PC-9 (cell line): ENCODE data around the gene FGD4. TPM values are rescaled to one million over a fixed set of nuclear protein-coding genes. Genes with fewer than 3 reads are reported as not detected.

Source experiments
- BruUV-seq: library from RNA; stranded (reverse); fragments of 400-500 nt; replicated peaks from 2 replicates; lab custom pipeline; 2021; lab: Mats Ljungman, UMichigan
- CTCF ChIA-PET: fragments of 300-600 bp; sonication (Branson Sonifier 250); formaldehyde crosslinking; loops from one replicate; lab custom pipeline; 2022; ENCODE audit warnings: antibody characterized with exemption; lab: Charles Lee
- POLR2A ChIA-PET: fragments of 300-600 bp; sonication (Branson Sonifier 250); formaldehyde crosslinking; loops from one replicate; lab custom pipeline; 2022; ENCODE audit warnings: antibody characterized with exemption; ENCODE audit not compliant: unreplicated experiment; lab: Charles Lee
- DNase-seq, 2 experiments: peaks; one replicate each; pipeline versions ENCODE4 v3.0.0 to v3.0.0-alpha.2; 2015 to 2022; ENCODE audit warnings: mixed read lengths in 1 of 2
- H2AFZ ChIP-seq: fragments of 200-600 bp; sonication (generic); 2 replicates; pipeline ENCODE4 v1.8.1; 2017; ENCODE audit warnings: antibody characterized with exemption
- H3F3A ChIP-seq: fragments of 200-600 bp; sonication (generic); 2 replicates; pipeline ENCODE4 v1.8.1; 2017; ENCODE audit warnings: antibody characterized with exemption, mild to moderate bottlenecking, low read depth; ENCODE audit not compliant: insufficient read depth
- H3K27ac ChIP-seq: fragments of 200-600 bp; sonication (generic); 2 replicates; pipeline ENCODE4 v1.6.1; 2016; ENCODE audit warnings: mixed run types
- H3K27me3 ChIP-seq: fragments of 200-600 bp; sonication (generic); 2 replicates; pipeline ENCODE4 v1.6.1; 2016; ENCODE audit warnings: low read depth, mixed run types; ENCODE audit not compliant: insufficient read depth
- H3K36me3 ChIP-seq: fragments of 200-600 bp; sonication (generic); 2 replicates; pipeline ENCODE4 v1.6.1; 2016; ENCODE audit warnings: low read depth, mixed run types
- H3K4me1 ChIP-seq: fragments of 200-600 bp; sonication (generic); replicated peaks from 2 replicates; pipeline ENCODE4 v1.6.1; 2016; ENCODE audit warnings: mixed run types; ENCODE audit not compliant: insufficient read depth
- H3K4me2 ChIP-seq: fragments of 200-600 bp; sonication (generic); 2 replicates; pipeline ENCODE4 v1.6.1; 2017; ENCODE audit warnings: mixed run types
- H3K4me3 ChIP-seq: fragments of 200-600 bp; sonication (generic); 2 replicates; pipeline ENCODE4 v1.6.1; 2016; ENCODE audit warnings: mixed run types
- H3K79me2 ChIP-seq: fragments of 200-600 bp; sonication (generic); 2 replicates; pipeline ENCODE4 v1.6.1; 2017; ENCODE audit warnings: low read depth, mixed run types
- H3K9me2 ChIP-seq: fragments of 200-600 bp; sonication (generic); 2 replicates; pipeline ENCODE4 v1.8.1; 2017; ENCODE audit warnings: mild to moderate bottlenecking; ENCODE audit not compliant: insufficient read depth
- H3K9me3 ChIP-seq: fragments of 200-600 bp; sonication (generic); 2 replicates; pipeline ENCODE4 v1.8.1; 2016; ENCODE audit warnings: low read depth; ENCODE audit not compliant: insufficient read depth
- H4K20me1 ChIP-seq: fragments of 200-600 bp; sonication (generic); 2 replicates; pipeline ENCODE4 v1.8.1; 2017; ENCODE audit not compliant: insufficient read depth
- EZH2 ChIP-seq: fragments of 200-600 bp; sonication (generic); IDR thresholded peaks from 2 replicates; pipeline ENCODE4 v1.8.0; 2017; ENCODE audit warnings: antibody characterized with exemption, low read depth
- intact Hi-C: fragments of 100-400 bp; cut with micrococcal nuclease; formaldehyde crosslinking; loops from one replicate; pipeline ENCODE4 v1.10.0; 2022; ENCODE audit not compliant: unreplicated experiment
- total RNA-seq: library from RNA; stranded (reverse); gene quantifications from 2 replicates; pipeline ENCODE4 v1.2.3, GENCODE V29; 2021
- TF ChIP-seq, protein P1 (sequence below): fragments of 200-600 bp; sonication (generic); conservative IDR thresholded peaks from 2 replicates; pipeline ENCODE4 v1.6.1; 2017; ENCODE audit warnings: mixed run types, antibody characterized with exemption, mild to moderate bottlenecking, moderate library complexity

Gene FGD4
- total RNA-seq, 1 experiment from 2014 or later = 28.3 TPM

DNA sequence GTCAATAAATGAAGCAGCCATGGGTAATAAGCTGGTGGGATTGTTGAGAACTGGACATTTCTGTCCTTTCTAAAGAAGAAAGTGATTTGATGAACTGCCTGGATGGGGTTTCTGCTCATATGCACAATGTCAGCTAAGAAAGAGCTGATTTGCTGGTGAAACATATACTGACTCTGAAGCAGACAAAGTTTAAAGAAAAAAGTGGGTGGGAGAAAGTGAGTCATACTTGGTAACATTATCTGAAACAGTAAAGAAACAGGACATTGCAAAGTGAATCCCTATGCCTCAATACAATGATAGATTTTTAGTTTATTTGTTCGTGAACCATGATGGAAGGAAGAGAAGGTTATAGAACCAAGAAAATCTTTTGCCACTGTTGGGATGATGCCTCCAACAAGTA lies 184.2 kb downstream of the FGD4 start:
- Histone ChIP-seq H3K79me2 (no peaks in the 10 kb centered on the region), H3K4me1 (0 out of 2 replicates have a peak, but pooled peaks cover 3% of the 10 kb centered on the region), H2AFZ (no peak overlapping the region), H3K27ac (no peak overlapping the region), H3K27me3 (no peaks in the 10 kb centered on the region), H3F3A (no peaks in the 10 kb centered on the region), H3K4me3 (no peak overlapping the region), H4K20me1 (no peaks in the 10 kb centered on the region), H3K9me3 (no peaks in the 10 kb centered on the region), H3K36me3 (no peaks in the 10 kb centered on the region), H3K4me2 (no peak overlapping the region), H3K9me2 (no peaks in the 10 kb centered on the region)
- no peak for DNase-seq
- CTCF ChIA-PET = no interaction called here
- POLR2A ChIA-PET = interaction anchor here (0.6 kb wide), 1 partner anchor 19 kb away, joined by 16 read pairs; no protein-coding TSS in a partner anchor
- BruUV-seq = no TSS peak
- no peak for TF ChIP-seq EZH2
- TF ChIP-seq, protein P1, sequence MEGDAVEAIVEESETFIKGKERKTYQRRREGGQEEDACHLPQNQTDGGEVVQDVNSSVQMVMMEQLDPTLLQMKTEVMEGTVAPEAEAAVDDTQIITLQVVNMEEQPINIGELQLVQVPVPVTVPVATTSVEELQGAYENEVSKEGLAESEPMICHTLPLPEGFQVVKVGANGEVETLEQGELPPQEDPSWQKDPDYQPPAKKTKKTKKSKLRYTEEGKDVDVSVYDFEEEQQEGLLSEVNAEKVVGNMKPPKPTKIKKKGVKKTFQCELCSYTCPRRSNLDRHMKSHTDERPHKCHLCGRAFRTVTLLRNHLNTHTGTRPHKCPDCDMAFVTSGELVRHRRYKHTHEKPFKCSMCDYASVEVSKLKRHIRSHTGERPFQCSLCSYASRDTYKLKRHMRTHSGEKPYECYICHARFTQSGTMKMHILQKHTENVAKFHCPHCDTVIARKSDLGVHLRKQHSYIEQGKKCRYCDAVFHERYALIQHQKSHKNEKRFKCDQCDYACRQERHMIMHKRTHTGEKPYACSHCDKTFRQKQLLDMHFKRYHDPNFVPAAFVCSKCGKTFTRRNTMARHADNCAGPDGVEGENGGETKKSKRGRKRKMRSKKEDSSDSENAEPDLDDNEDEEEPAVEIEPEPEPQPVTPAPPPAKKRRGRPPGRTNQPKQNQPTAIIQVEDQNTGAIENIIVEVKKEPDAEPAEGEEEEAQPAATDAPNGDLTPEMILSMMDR = no peak
- intact Hi-C loops = no loop called here

DNA sequence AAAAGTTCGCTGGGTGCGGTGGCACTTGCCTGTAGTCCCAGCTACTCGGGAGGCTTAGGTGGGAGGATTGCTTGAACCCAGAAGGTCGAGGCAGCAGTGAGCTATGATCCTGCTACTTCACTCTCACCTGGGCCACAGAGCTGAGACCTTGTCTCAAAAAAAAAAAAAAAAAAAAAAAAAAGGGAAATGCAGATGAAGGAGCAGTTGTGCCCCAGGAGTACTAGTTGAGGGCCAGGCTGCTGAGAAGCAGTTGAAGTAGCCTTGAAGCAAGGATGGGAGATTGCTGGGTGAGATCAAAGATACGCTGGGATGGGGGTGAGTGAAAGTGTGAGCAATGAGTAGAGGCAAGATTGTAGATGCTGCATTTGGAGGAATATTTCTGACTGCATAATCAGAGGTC lies 186.3 kb downstream of the FGD4 start:
- Histone ChIP-seq H3F3A (no peaks in the 10 kb centered on the region), H3K27me3 (no peaks in the 10 kb centered on the region), H3K4me3 (no peak overlapping the region), H3K4me1 (0 out of 2 replicates have a peak, but pooled peaks cover 3% of the 10 kb centered on the region), H3K9me3 (no peaks in the 10 kb centered on the region), H2AFZ (no peak overlapping the region), H3K27ac (no peak overlapping the region), H4K20me1 (no peaks in the 10 kb centered on the region), H3K9me2 (0 out of 2 replicates have a peak, but pooled peaks cover 4% of the 10 kb centered on the region), H3K4me2 (no peak overlapping the region), H3K36me3 (no peaks in the 10 kb centered on the region), H3K79me2 (no peaks in the 10 kb centered on the region)
- intact Hi-C loops = no loop called here
- ChIA-PET CTCF (no interaction called here), POLR2A (interaction anchor here (0.7 kb wide), 2 partner anchors 90 to 103 kb away, joined by 3 to 26 read pairs; no protein-coding TSS in a partner anchor)
- TF ChIP-seq, protein P1 = no peak
- BruUV-seq = no TSS peak
- no peak for DNase-seq

DNA sequence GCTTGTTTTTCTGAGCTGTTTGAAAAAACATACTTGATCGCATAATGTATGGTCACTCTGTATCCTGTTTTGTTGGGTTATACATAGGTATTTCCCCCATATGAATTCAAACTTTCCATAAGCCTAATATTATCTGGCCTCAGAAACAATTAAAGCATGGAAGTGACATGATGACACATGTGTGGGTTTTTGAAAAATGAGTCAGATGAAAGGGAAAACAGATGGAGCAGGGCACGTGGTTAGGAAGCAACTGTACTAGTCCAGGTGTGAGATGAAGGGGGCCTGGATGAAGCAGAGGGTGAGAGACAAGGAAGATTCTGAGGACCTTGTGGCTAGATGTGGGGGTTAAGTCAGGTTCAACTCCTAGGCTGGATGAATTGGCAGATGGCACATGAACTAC lies 187.0 kb downstream of the FGD4 start:
- H3K9me3 ChIP-seq = no peaks in the 10 kb centered on the region
- H3F3A ChIP-seq = no peaks in the 10 kb centered on the region
- H3K27ac ChIP-seq = no peak overlapping the region
- intact Hi-C loops = no loop called here
- H2AFZ ChIP-seq = no peak overlapping the region
- TF ChIP-seq EZH2 = no peak
- TF ChIP-seq, protein P1 = no peak
- H3K36me3 ChIP-seq = no peaks in the 10 kb centered on the region
- 0 out of 2 replicates have a peak, but pooled peaks cover 4% of the 10 kb centered on the region for H3K9me2 ChIP-seq
- no peak for DNase-seq
- no peaks in the 10 kb centered on the region for H4K20me1 ChIP-seq
- H3K27me3 ChIP-seq = no peaks in the 10 kb centered on the region
- H3K79me2 ChIP-seq = no peaks in the 10 kb centered on the region
- CTCF ChIA-PET = no interaction called here
- POLR2A ChIA-PET = no interaction called here
- H3K4me3 ChIP-seq = no peak overlapping the region
- no TSS peak for BruUV-seq
- H3K4me1 ChIP-seq = 0 out of 2 replicates have a peak, but pooled peaks cover 3% of the 10 kb centered on the region
- no peak overlapping the region for H3K4me2 ChIP-seq
